ENCODE measurements around the gene TMEM205.

DNA sequence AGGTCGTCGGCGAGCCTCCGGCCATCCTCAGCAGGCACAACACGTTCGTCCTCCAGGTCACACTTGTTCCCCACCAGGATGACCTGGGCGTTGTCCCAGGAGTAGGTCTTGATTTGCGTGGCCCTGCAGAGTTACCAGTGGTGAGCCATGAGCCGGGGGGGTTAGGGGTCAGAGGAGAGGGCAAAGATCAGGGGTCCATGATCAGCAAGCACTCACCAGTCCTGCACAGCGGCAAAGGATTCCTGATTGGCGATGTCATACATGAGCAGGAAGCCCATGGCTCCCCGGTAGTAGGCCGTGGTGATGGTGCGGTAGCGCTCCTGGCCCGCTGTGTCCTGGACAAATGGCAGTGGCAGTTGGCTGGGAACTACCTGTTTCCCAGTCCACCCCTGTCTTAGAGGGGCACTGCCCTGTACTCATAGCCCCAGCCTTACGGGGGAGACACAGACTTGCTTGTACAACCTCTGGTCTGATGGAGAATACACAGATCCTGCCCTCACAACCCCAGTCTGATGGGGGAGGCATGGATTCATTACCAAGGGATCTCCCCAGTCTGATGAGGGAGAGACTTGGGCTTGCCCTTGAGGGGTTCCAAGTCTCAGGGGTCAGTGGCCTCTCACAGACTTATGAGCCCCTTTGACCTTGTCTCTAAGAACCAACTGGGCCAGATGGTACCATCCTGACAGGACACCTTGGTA is 10.5 kb downstream of the TMEM205 start:
- TF ChIP-seq, protein P1, sequence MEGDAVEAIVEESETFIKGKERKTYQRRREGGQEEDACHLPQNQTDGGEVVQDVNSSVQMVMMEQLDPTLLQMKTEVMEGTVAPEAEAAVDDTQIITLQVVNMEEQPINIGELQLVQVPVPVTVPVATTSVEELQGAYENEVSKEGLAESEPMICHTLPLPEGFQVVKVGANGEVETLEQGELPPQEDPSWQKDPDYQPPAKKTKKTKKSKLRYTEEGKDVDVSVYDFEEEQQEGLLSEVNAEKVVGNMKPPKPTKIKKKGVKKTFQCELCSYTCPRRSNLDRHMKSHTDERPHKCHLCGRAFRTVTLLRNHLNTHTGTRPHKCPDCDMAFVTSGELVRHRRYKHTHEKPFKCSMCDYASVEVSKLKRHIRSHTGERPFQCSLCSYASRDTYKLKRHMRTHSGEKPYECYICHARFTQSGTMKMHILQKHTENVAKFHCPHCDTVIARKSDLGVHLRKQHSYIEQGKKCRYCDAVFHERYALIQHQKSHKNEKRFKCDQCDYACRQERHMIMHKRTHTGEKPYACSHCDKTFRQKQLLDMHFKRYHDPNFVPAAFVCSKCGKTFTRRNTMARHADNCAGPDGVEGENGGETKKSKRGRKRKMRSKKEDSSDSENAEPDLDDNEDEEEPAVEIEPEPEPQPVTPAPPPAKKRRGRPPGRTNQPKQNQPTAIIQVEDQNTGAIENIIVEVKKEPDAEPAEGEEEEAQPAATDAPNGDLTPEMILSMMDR (IDR thresholded peaks at IDR 0.05) = no peak
- TF ChIP-seq POLR2A (IDR thresholded peaks at IDR 0.05) = no peak
